ENCODE data around the gene LHFPL4.

The LHFPL4 gene

DNA sequence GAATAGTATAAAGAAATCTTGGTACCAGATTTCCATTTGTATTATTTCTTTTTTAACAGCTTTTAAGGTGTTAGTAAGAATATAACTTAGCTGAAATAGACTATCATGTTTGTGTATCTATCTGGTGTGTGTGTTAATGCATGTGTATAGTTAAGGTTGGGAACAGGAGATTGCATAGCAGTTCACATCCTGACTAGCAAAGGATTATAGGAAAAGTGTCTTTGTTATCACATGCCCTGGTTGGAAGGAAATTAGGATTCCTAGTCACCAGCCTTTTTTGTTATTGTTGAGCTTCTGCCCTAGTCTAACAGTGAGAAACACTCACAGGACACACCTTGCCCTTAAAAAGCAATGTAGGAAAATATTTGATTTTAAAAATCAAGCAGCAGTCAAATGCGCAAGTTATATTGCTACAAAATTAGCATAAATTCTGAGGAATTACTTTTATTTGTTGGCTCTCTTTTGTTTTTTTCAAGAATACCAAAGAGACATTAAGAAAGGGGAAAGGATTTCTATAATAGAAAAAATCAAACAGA lies 98.0 kb downstream of the LHFPL4 start:
- DNase-seq: no peak
- H3K27me3 ChIP-seq (ENCODE audit: insufficient read depth, low read depth, severe bottlenecking): no peaks in the 10 kb centered on the region
- H3K36me3 ChIP-seq: peaks cover 85% of the 10 kb centered on the region
- TF ChIP-seq CTCF (IDR thresholded peaks at IDR 0.05; ENCODE audit: low read depth, low read length): no peak
- H3K27ac ChIP-seq: no peak overlapping the region
- no peaks in the 10 kb centered on the region for H3K9me3 ChIP-seq (ENCODE audit: severe bottlenecking)
- H3K4me3 ChIP-seq (ENCODE audit: low read depth, low read length): no peak overlapping the region

GRCh38 chr3:9452417-9452816 lies 101.2 kb downstream of the LHFPL4 start:
- Histone ChIP-seq H3K27me3 (ENCODE audit: insufficient read depth, low read depth, severe bottlenecking) (no peaks in the 10 kb centered on the region), H3K4me3 (ENCODE audit: low read depth, low read length) (no peak overlapping the region), H3K36me3 (peaks cover 93% of the 10 kb centered on the region), H3K9me3 (ENCODE audit: severe bottlenecking) (no peaks in the 10 kb centered on the region), H3K27ac (no peak overlapping the region)
- DNase-seq: no peak
- TF ChIP-seq CTCF (IDR thresholded peaks at IDR 0.05; ENCODE audit: low read depth, low read length): no peak

DNA sequence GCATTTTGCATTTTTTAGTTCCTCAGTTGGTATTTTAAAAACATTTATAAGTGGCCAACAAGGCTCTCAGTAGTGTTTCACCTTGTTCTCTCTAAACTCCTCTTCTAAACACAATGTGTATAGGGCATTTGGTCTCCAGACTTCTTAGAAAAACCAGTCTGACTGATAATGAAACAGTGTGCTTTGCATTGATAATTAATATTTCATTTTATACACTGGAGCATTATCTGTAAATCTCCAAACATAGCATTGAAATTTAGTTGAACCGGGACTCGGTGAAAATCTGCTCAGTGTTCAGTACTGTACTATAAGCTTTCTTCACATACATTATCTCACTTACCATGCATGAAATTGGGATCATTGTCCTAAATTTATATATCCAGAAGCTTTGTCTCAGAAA lies 102.6 kb downstream of the LHFPL4 start:
- H3K36me3 ChIP-seq: peaks cover 92% of the 10 kb centered on the region
- no peak overlapping the region for H3K4me3 ChIP-seq (ENCODE audit: low read depth, low read length)
- no peaks in the 10 kb centered on the region for H3K9me3 ChIP-seq (ENCODE audit: severe bottlenecking)
- no peak overlapping the region for H3K27ac ChIP-seq
- H3K27me3 ChIP-seq (ENCODE audit: insufficient read depth, low read depth, severe bottlenecking): no peaks in the 10 kb centered on the region
- no peak for TF ChIP-seq CTCF (IDR thresholded peaks at IDR 0.05; ENCODE audit: low read depth, low read length)
- DNase-seq: no peak

DNA sequence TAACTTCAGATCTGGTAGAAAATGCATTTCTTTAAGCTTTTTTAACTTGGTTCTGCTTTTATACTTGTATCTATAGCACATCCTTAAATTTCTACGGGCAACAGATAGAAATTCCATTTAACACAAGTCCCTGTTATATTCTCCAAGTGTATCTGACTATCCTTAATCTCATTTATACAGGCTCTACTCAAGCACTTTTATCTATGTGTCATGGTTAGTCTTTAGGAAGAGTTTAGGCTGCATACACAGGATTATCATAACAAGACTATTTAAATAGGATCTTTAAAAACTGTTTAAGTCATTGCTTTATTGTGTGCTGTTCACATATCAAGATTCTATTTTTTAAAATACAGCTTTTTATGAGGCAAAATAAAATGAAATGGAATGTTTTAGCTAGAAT lies 103.5 kb downstream of the LHFPL4 start:
- no peak overlapping the region for H3K27ac ChIP-seq
- no peak for DNase-seq
- no peak overlapping the region for H3K4me3 ChIP-seq (ENCODE audit: low read depth, low read length)
- TF ChIP-seq CTCF (IDR thresholded peaks at IDR 0.05; ENCODE audit: low read depth, low read length): no peak
- no peaks in the 10 kb centered on the region for H3K27me3 ChIP-seq (ENCODE audit: insufficient read depth, low read depth, severe bottlenecking)
- peaks cover 89% of the 10 kb centered on the region for H3K36me3 ChIP-seq
- no peaks in the 10 kb centered on the region for H3K9me3 ChIP-seq (ENCODE audit: severe bottlenecking)

- Histone ChIP-seq H3K4me3 (ENCODE audit: low read depth, low read length) (no peak overlapping the region), H3K27ac (no peak overlapping the region), H3K9me3 (ENCODE audit: severe bottlenecking) (no peaks in the 10 kb centered on the region), H3K27me3 (ENCODE audit: insufficient read depth, low read depth, severe bottlenecking) (no peaks in the 10 kb centered on the region), H3K36me3 (peaks cover 93% of the 10 kb centered on the region)
- no peak for TF ChIP-seq CTCF (IDR thresholded peaks at IDR 0.05; ENCODE audit: low read depth, low read length)
- no peak for DNase-seq
Measured at GRCh38 chr3:9448643-9449042, 105.0 kb downstream of the LHFPL4 start.

Data from WERI-Rb-1 (cell line).